HepG2 (cell line): Measurements from ENCODE around the gene TRPM1. TPM values are rescaled to one million over a fixed set of nuclear protein-coding genes. Genes with fewer than 3 reads are reported as not detected.
A peak's percentile ranks its signal among the peaks of the same experiment; 100 is the strongest.

Source experiments
- ATF2 ChIP-seq: sonication (generic); formaldehyde crosslinking; IDR thresholded peaks from 2 replicates; pipeline ENCODE4 v1.4.0; 2020; ENCODE audit warnings: missing genetic modification reagents
- E2F2 ChIP-seq: sonication (generic); formaldehyde crosslinking; IDR thresholded peaks from 2 replicates; pipeline ENCODE4 v1.4.0; 2020; ENCODE audit warnings: missing genetic modification reagents, borderline replicate concordance
- GFI1 ChIP-seq: sonication (generic); formaldehyde crosslinking; IDR thresholded peaks from 2 replicates; pipeline ENCODE4 v1.5.0; 2020; ENCODE audit warnings: missing genetic modification reagents, mild to moderate bottlenecking, borderline replicate concordance
- GRHL1 ChIP-seq: sonication (generic); formaldehyde crosslinking; conservative IDR thresholded peaks from 2 replicates; pipeline ENCODE4 v1.8.0; 2022; ENCODE audit warnings: missing genetic modification reagents
- MAFK ChIP-seq, 2 experiments: IDR thresholded peaks in 1 of 2; conservative IDR thresholded peaks in 1 of 2; 2 replicates each; pipeline ENCODE4 v1.6.1; 2011; ENCODE audit warnings: improper control_type of control experiment in 2 of 2, low read length in 2 of 2
- NCOA2 ChIP-seq: sonication (generic); formaldehyde crosslinking; IDR thresholded peaks from 2 replicates; pipeline ENCODE4 v1.8.0; 2022; ENCODE audit warnings: inconsistent platforms
- PRDM10 ChIP-seq: sonication (generic); formaldehyde crosslinking; IDR thresholded peaks from 2 replicates; pipeline ENCODE4 v1.4.0; 2020; ENCODE audit warnings: low read depth, missing genetic modification reagents
- RARA ChIP-seq: IDR thresholded peaks from 2 replicates; pipeline ENCODE4 v1.6.1; 2016; ENCODE audit warnings: missing genetic modification reagents, missing compliant biosample characterization
- RORA ChIP-seq: sonication (generic); formaldehyde crosslinking; IDR thresholded peaks from 2 replicates; pipeline ENCODE4 v1.5.0; 2020; ENCODE audit warnings: mild to moderate bottlenecking, missing genetic modification reagents, moderate library complexity
- SNAI1 ChIP-seq: sonication (generic); formaldehyde crosslinking; IDR thresholded peaks from 2 replicates; pipeline ENCODE4 v1.5.0; 2020; ENCODE audit warnings: mild to moderate bottlenecking, missing genetic modification reagents, borderline replicate concordance
- TEAD2 ChIP-seq: sonication (generic); formaldehyde crosslinking; IDR thresholded peaks from 2 replicates; pipeline ENCODE4 v1.9.0; 2021; ENCODE audit warnings: missing genetic modification reagents
- ZFYVE20 ChIP-seq: sonication (generic); formaldehyde crosslinking; IDR thresholded peaks from 2 replicates; pipeline ENCODE4 v1.8.0; 2023; ENCODE audit warnings: low read depth, mild to moderate bottlenecking, moderate library complexity, missing genetic modification reagents, borderline replicate concordance
- ZNF280B ChIP-seq: sonication (generic); formaldehyde crosslinking; IDR thresholded peaks from 2 replicates; pipeline ENCODE4 v1.5.0; 2020; ENCODE audit warnings: missing genetic modification reagents, mild to moderate bottlenecking, borderline replicate concordance
- ZNF468 ChIP-seq: sonication (generic); formaldehyde crosslinking; IDR thresholded peaks from 2 replicates; pipeline ENCODE4 v1.8.0; 2022; ENCODE audit warnings: mild to moderate bottlenecking, moderate library complexity, missing genetic modification reagents
- ZNF629 ChIP-seq: sonication (generic); formaldehyde crosslinking; conservative IDR thresholded peaks from 2 replicates; pipeline ENCODE4 v1.5.0; 2020; ENCODE audit warnings: missing genetic modification reagents
- ZNF766 ChIP-seq: sonication (generic); formaldehyde crosslinking; IDR thresholded peaks from 2 replicates; pipeline ENCODE4 v1.5.0; 2020; ENCODE audit warnings: missing genetic modification reagents, borderline replicate concordance
- polyA plus RNA-seq, 8 experiments: library from polyadenylated mRNA; depleted of rRNA in 3 of 8; stranded (reverse) in 7 of 8; unstranded in 1 of 8; fragments of >200 nt; fragmentation: Illumina TruSeq in 4 of 8; extraction: Trizol in 4 of 8; gene quantifications; 2 replicates each; pipeline versions ENCODE4 v1.2.1 to v1.2.3, GENCODE V29; 2011 to 2016; ENCODE audit warnings: low read depth in 4 of 8, missing spikeins in 1 of 8, mixed read lengths in 1 of 8; ENCODE audit not compliant: insufficient read depth in 1 of 8
- total RNA-seq, 5 experiments: library from RNA; depleted of rRNA; stranded (reverse); fragments of >200 nt; fragmentation: Illumina TruSeq; extraction: Trizol; gene quantifications; 2 replicates each; pipeline ENCODE4 v1.2.3, GENCODE V29; 2016; ENCODE audit warnings: low read depth in 1 of 5

Gene TRPM1
- total and polyA plus RNA-seq, 2 of the 13 experiments (the other 11 are each of a cell fraction or from before 2014, with no cell fraction given): not detected

GRCh38 chr15:30991255-30992235, 110.0 kb downstream of the TRPM1 start, which contains the start of gene MTMR10 (continued):
- TF ChIP-seq E2F2 (CRISPR knock-in tag): no peak; the same call in 1 of the 2 replicates
- 0 out of 2 replicates have a peak, but pooled peaks have one; percentile 19 for TF ChIP-seq ATF2 (CRISPR knock-in tag)
- TF ChIP-seq ZNF766 (CRISPR knock-in tag): peak; percentile 79; the same call in 1 of the 2 replicates
- TF ChIP-seq GFI1 (CRISPR knock-in tag): 0 out of 2 replicates have a peak, but pooled peaks have one; percentile 52
- no peak for TF ChIP-seq NCOA2 (CRISPR knock-in tag)
- TF ChIP-seq RORA: 0 out of 2 replicates have a peak, but pooled peaks have one; percentile 10
- no peak for TF ChIP-seq GRHL1 (CRISPR knock-in tag)
- TF ChIP-seq SNAI1: no peak
- TF ChIP-seq ZNF280B (CRISPR knock-in tag): peak; percentile 13; the same call in 1 of the 2 replicates
- no peak; the same call in 1 of the 2 replicates for TF ChIP-seq ZNF629 (CRISPR knock-in tag)
- peak; percentile 41 for TF ChIP-seq RARA
- 0 out of 2 replicates have a peak, but pooled peaks have one; percentile 56 for TF ChIP-seq ZFYVE20 (CRISPR knock-in tag)
- TF ChIP-seq ZNF468 (CRISPR knock-in tag): no peak
- TF ChIP-seq MAFK (conservative IDR thresholded peaks at IDR 0.05 in 1 of 2, IDR thresholded peaks at IDR 0.05 in 1 of 2; ENCODE audit: low read length in 2 of 2): no peak
- no peak for TF ChIP-seq PRDM10 (CRISPR knock-in tag)
- no peak for TF ChIP-seq TEAD2
